Esophagus muscularis mucosa (tissue), 4 donors: ENCODE measurements around the gene EPB41L5. TPM values are rescaled to one million over a fixed set of nuclear protein-coding genes. Genes with fewer than 3 reads are reported as not detected.
"Not testable (repeated sequence)": the region's sequence is repeated elsewhere in the genome, so short reads cannot be mapped to it uniquely, and the experiment has no call there.

Experiments
- DNase-seq: peaks from one replicate; pipeline ENCODE4 v3.0.0-alpha.2; 2017; ENCODE audit errors: extremely low spot score
- H3K27ac ChIP-seq, 4 donors: fragments of 200-600 bp; sonication (generic); replicated peaks in 1 of 4; 1 replicate in 3 of 4; 2 replicates in 1 of 4; pipeline ENCODE4 v1.5.1; 2016 to 2019; ENCODE audit warnings: mild to moderate bottlenecking in 1 of 4
- H3K27me3 ChIP-seq, 4 donors: fragments of 200-600 bp; sonication (generic); one replicate each; pipeline versions ENCODE4 v1.5.1 to v1.6.0; 2016 to 2019
- H3K36me3 ChIP-seq, 4 donors: fragments of 200-600 bp; sonication (generic); one replicate each; pipeline ENCODE4 v1.5.1; 2016 to 2019
- H3K4me1 ChIP-seq, 4 donors: fragments of 200-600 bp; sonication (generic); one replicate each; pipeline ENCODE4 v1.5.1; 2016 to 2019
- H3K4me3 ChIP-seq, 4 donors: fragments of 200-600 bp; sonication (generic); 1 replicate in 2 of 4; 2 replicates in 2 of 4; pipeline ENCODE4 v1.5.1; 2016 to 2019; ENCODE audit warnings: mild to moderate bottlenecking in 4 of 4, moderate library complexity in 1 of 4
- H3K9me3 ChIP-seq, 4 donors: fragments of 200-600 bp; sonication (generic); 1 replicate in 3 of 4; 2 replicates in 1 of 4; pipeline ENCODE4 v1.5.1; 2016 to 2019
- EP300 ChIP-seq: sonication (generic); formaldehyde crosslinking; IDR thresholded peaks from one replicate; pipeline ENCODE4 v1.6.1; 2017; ENCODE audit warnings: antibody characterized with exemption
- POLR2A ChIP-seq: fragments of 450-650 bp; IDR thresholded peaks from one replicate; pipeline ENCODE4 v1.6.1; 2017; ENCODE audit warnings: antibody characterized with exemption, moderate library complexity, mild to moderate bottlenecking, low read depth
- POLR2AphosphoS5 ChIP-seq, 2 donors: sonication (generic); formaldehyde crosslinking; IDR thresholded peaks; one replicate each; pipeline ENCODE4 v1.6.1; 2017; ENCODE audit warnings: antibody characterized with exemption in 2 of 2
- WGBS: methylation state at CpG from one replicate; pipeline ENCODE4 v1.1.5; 2018; 5-methylcytosine and 5-hydroxymethylcytosine counted together
- intact Hi-C: fragments of 100-400 bp; cut with DNase I; formaldehyde crosslinking; loops from one replicate; pipeline ENCODE4 v1.15.1; 2023
- total RNA-seq, 4 donors: library from RNA; depleted of rRNA; stranded (reverse); fragments of >200 nt; gene quantifications; one replicate each; pipeline versions ENCODE4 v1.1.0 to v1.2.1, GENCODE V29; 2016
- TF ChIP-seq, protein P1 (sequence below), 3 experiments: fragments of 200-600 bp in 2 of 3; fragments of 450-650 bp in 1 of 3; sonication (generic) in 2 of 3; IDR thresholded peaks; one replicate each; pipeline ENCODE4 v1.5.1; 2017 to 2019; ENCODE audit warnings: antibody characterized with exemption in 3 of 3, mild to moderate bottlenecking in 2 of 3, moderate library complexity in 1 of 3

EPB41L5 gene
- total RNA-seq, 4 donors from 2014 or later, result 16.0 to 30.3 (median 21.6) TPM

DNA sequence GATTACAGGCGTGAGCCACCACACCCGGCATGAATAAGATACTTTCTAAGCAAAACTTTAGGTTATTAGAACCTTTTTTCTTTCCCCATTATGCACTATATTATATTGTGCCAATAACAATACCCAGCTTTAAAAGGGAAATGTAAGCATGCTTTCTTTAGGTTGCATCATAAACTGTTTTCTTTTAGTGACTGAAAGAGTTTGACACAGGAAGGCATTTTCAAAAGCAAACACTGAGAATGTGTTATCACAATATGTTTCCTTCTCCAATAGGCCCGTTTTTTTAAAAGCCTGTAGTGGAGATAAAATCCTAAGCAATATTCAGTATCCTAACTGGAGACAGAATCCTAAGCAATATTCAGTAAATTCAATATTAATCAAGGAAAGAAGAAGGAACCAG, 16.7 kb upstream of the EPB41L5 start:
- intact Hi-C loops, result no loop called here
- Histone ChIP-seq H3K4me1 (no peaks in the 10 kb centered on the region), H3K36me3 (no peaks in the 10 kb centered on the region), H3K9me3 (no peaks in the 10 kb centered on the region), H3K4me3 (no peak overlapping the region), H3K27me3 (peaks cover 0 to 3% (median 0%) of the 10 kb centered on the region in 4 donors), H3K27ac (no peak overlapping the region)
- no peak for DNase-seq
- TF ChIP-seq EP300 (no peak), POLR2A (no peak), POLR2AphosphoS5 (IDR thresholded peaks at IDR 0.05) (no peak)
- TF ChIP-seq, protein P1, sequence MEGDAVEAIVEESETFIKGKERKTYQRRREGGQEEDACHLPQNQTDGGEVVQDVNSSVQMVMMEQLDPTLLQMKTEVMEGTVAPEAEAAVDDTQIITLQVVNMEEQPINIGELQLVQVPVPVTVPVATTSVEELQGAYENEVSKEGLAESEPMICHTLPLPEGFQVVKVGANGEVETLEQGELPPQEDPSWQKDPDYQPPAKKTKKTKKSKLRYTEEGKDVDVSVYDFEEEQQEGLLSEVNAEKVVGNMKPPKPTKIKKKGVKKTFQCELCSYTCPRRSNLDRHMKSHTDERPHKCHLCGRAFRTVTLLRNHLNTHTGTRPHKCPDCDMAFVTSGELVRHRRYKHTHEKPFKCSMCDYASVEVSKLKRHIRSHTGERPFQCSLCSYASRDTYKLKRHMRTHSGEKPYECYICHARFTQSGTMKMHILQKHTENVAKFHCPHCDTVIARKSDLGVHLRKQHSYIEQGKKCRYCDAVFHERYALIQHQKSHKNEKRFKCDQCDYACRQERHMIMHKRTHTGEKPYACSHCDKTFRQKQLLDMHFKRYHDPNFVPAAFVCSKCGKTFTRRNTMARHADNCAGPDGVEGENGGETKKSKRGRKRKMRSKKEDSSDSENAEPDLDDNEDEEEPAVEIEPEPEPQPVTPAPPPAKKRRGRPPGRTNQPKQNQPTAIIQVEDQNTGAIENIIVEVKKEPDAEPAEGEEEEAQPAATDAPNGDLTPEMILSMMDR (IDR thresholded peaks at IDR 0.05), result no peak
- WGBS, result 77% methylated on average over 3 of the region's 3 CpGs

DNA sequence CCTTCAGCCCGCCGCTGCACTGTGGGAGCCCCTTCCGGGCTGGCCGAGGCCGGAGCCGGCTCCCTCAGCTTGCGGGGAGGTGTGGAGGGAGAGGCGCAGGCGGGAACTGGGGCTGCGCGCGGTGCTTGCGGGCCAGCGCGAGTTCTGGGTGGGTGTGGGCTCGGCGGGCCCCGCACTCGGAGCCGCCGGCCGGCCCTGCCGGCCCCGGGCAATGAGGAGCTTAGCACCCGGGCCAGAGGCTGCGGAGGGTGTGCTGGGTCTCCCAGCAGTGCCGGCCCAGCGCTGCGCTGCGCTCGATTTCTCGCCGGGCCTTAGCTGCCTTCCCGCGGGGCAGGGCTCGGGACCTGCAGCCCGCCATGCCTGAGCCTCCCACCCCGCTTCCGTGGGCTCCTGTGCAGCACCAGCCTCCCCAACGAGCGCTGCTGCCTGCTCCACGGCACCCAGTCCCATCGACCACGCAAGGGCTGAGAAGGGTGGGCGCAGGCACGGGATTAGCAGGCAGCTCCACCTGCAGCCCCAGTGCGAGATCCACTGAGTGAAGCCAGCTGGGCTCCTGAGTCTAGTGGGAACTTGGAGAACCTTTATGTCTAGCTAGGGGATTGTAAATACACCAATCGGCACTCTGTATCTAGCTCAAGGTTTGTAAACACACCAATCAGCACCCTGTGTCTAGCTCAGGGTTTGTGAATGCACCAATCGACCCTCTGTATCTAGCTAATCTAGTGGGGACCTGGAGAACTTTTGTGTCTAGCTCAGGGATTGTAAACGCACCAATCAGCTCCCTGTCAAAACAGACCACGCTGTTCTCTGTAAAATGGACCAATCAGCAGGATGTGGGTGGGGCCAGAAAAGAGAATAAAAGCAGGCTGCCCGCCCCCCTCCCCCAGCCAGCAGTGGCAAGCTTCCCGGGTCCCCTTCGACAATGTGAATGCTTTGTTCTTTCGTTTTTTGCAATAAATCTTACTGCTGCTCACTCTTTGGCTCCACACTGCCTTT, 15.7 kb upstream of the EPB41L5 start:
- DNase-seq, H3K36me3 ChIP-seq, H3K9me3 ChIP-seq, intact Hi-C loops, H3K27ac ChIP-seq, H3K27me3 ChIP-seq, H3K4me1 ChIP-seq, H3K4me3 ChIP-seq: not testable (repeated sequence)
- 86% methylated on average over 25 of the region's 55 CpGs for WGBS

GRCh38 chr2:120001471-120001870, 11.4 kb upstream of the EPB41L5 start:
- TF ChIP-seq EP300 (no peak), POLR2AphosphoS5 (IDR thresholded peaks at IDR 0.05) (no peak), POLR2A (no peak)
- TF ChIP-seq, protein P1 (IDR thresholded peaks at IDR 0.05), result no peak
- no peaks in the 10 kb centered on the region for H3K4me1 ChIP-seq
- H3K4me3 ChIP-seq, result no peak overlapping the region
- H3K27ac ChIP-seq, result no peak overlapping the region
- H3K9me3 ChIP-seq, result no peaks in the 10 kb centered on the region
- DNase-seq, result no peak
- intact Hi-C loops, result no loop called here
- 94% methylated on average over 1 of the region's 1 CpG for WGBS
- no peaks in the 10 kb centered on the region for H3K36me3 ChIP-seq
- H3K27me3 ChIP-seq, result no peaks in the 10 kb centered on the region

GRCh38 chr2:120004254-120004653, 8.6 kb upstream of the EPB41L5 start:
- H3K4me3 ChIP-seq, result no peak overlapping the region
- H3K27ac ChIP-seq, result no peak overlapping the region
- H3K27me3 ChIP-seq, result no peaks in the 10 kb centered on the region
- H3K9me3 ChIP-seq, result no peaks in the 10 kb centered on the region
- no peaks in the 10 kb centered on the region for H3K36me3 ChIP-seq
- H3K4me1 ChIP-seq, result no peaks in the 10 kb centered on the region
- intact Hi-C loops, result no loop called here
- TF ChIP-seq, protein P1 (IDR thresholded peaks at IDR 0.05), result no peak
- TF ChIP-seq POLR2A, result no peak
- no peak for TF ChIP-seq POLR2AphosphoS5 (IDR thresholded peaks at IDR 0.05)
- no peak for TF ChIP-seq EP300
- no peak for DNase-seq

GRCh38 chr2:120005834-120006521, 6.9 kb upstream of the EPB41L5 start:
- Histone ChIP-seq H3K4me1 (no peaks in the 10 kb centered on the region), H3K4me3 (no peak overlapping the region), H3K27me3 (no peaks in the 10 kb centered on the region), H3K36me3 (no peaks in the 10 kb centered on the region), H3K9me3 (no peaks in the 10 kb centered on the region), H3K27ac (no peak overlapping the region)
- 93% methylated on average over 11 of the region's 11 CpGs for WGBS
- TF ChIP-seq POLR2AphosphoS5 (IDR thresholded peaks at IDR 0.05) (no peak), EP300 (no peak), POLR2A (no peak)
- TF ChIP-seq, protein P1 (IDR thresholded peaks at IDR 0.05), result no peak
- intact Hi-C loops, result no loop called here
- no peak for DNase-seq
